ENCODE measurements around the gene TIMM44. TPM values are rescaled to one million over a fixed set of nuclear protein-coding genes. Genes with fewer than 3 reads are reported as not detected.
A peak's percentile ranks its signal among the peaks of the same experiment; 100 is the strongest.

The TIMM44 gene
- total RNA-seq, 1 experiment from 2014 or later = 114 TPM

GRCh38 chr19:7920519-7921301, 22.8 kb downstream of the TIMM44 start:
- no peak overlapping the region for H2BK5ac ChIP-seq (ENCODE audit: insufficient read length, low read length)

More at GRCh38 chr19:7920519-7921301, 22.8 kb downstream of the TIMM44 start:
- no CpG with 5 or more reads among the region's 62 CpGs for WGBS (ENCODE audit: extremely low coverage, insufficient read length, low lambda C conversion rate)
- Histone ChIP-seq H3T11ph (ENCODE audit: low read length) (no peak overlapping the region), H2AFZ (ENCODE audit: low read length) (no peak overlapping the region), H3K9ac (ENCODE audit: extremely low read depth, insufficient read length, low read length) (no peak overlapping the region), H4K5ac (ENCODE audit: insufficient read length, low read depth, low read length) (no peak overlapping the region), H3K4me2 (ENCODE audit: insufficient read depth, insufficient read length, low read length) (peak overlapping the region; percentile 63), H4K8ac (replicated peaks; ENCODE audit: insufficient read length, low read depth, low read length) (no peak overlapping the region), H3K27me3 (ENCODE audit: insufficient read depth, low read length) (peaks cover 11% of the 10 kb centered on the region; the same call in 1 of the 2 replicates), H4K20me1 (ENCODE audit: control insufficient read depth, insufficient read depth, insufficient read length) (no peaks in the 10 kb centered on the region), H2AK5ac (ENCODE audit: insufficient read length, low read length) (no peak overlapping the region), H3K79me2 (ENCODE audit: insufficient read depth, low read length) (no peaks in the 10 kb centered on the region), H3K23ac (ENCODE audit: insufficient read length, low read depth, low read length) (no peak overlapping the region), H3K56ac (ENCODE audit: insufficient read length, low read depth, low read length) (no peak overlapping the region), H3K18ac (ENCODE audit: insufficient read length, low read depth, low read length) (peak overlapping the region; percentile 12), H3K4me1 (ENCODE audit: insufficient read depth, low read length) (no peaks in the 10 kb centered on the region), H3K79me1 (ENCODE audit: insufficient read depth, low read depth, low read length, poor library complexity, severe bottlenecking) (no peaks in the 10 kb centered on the region), H2BK120ac (ENCODE audit: low read depth, low read length, poor library complexity, severe bottlenecking) (no peak overlapping the region), H2BK15ac (ENCODE audit: low read depth, low read length) (no peak overlapping the region), H3K27ac (ENCODE audit: insufficient read length, low read depth, low read length) (no peak overlapping the region), H3K4ac (ENCODE audit: low read depth, low read length) (no peak overlapping the region), H3K9me3 (ENCODE audit: control insufficient read depth, low read depth, low read length) (no peaks in the 10 kb centered on the region), H4K91ac (ENCODE audit: insufficient read length, low read depth, low read length) (no peak overlapping the region), H2BK20ac (ENCODE audit: low read depth, low read length, poor library complexity, severe bottlenecking) (no peak overlapping the region), H2BK12ac (ENCODE audit: insufficient read length, low read depth, low read length) (no peak overlapping the region), H3K23me2 (ENCODE audit: insufficient read length, low read depth, low read length, poor library complexity, severe bottlenecking) (peaks cover 17% of the 10 kb centered on the region), H3K14ac (ENCODE audit: insufficient read depth, low read length) (no peak overlapping the region; the same call in 1 of the 2 replicates)
- Mint-ChIP-seq H3K4me1 (peaks cover 19 to 26% of the 10 kb centered on the region in 2 experiments), H3K9me3 (no peaks in the 10 kb centered on the region; a peak in 1 of 5 replicates), H3K4me3 (peak overlapping the region; percentile 67 to 84), H3K27me3 (ENCODE audit: low read depth) (peaks cover 37% of the 10 kb centered on the region), H3K27ac (peak overlapping the region in 2 of 3 experiments; percentile 89 to 95; a peak in 4 of 7 replicates), H3K36me3 (ENCODE audit: insufficient read depth in 1 of 3, low read depth in 3 of 3) (peaks cover 7 to 13% (median 12%) of the 10 kb centered on the region in 3 experiments; a peak in 5 of 7 replicates)
- DNase-seq = peak; percentile 97
- TF ChIP-seq, protein P1, sequence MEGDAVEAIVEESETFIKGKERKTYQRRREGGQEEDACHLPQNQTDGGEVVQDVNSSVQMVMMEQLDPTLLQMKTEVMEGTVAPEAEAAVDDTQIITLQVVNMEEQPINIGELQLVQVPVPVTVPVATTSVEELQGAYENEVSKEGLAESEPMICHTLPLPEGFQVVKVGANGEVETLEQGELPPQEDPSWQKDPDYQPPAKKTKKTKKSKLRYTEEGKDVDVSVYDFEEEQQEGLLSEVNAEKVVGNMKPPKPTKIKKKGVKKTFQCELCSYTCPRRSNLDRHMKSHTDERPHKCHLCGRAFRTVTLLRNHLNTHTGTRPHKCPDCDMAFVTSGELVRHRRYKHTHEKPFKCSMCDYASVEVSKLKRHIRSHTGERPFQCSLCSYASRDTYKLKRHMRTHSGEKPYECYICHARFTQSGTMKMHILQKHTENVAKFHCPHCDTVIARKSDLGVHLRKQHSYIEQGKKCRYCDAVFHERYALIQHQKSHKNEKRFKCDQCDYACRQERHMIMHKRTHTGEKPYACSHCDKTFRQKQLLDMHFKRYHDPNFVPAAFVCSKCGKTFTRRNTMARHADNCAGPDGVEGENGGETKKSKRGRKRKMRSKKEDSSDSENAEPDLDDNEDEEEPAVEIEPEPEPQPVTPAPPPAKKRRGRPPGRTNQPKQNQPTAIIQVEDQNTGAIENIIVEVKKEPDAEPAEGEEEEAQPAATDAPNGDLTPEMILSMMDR (conservative IDR thresholded peaks at IDR 0.05) = no peak
